SJCRH30 (cell line): ENCODE data around the gene NDUFC1. TPM values are rescaled to one million over a fixed set of nuclear protein-coding genes. Genes with fewer than 3 reads are reported as not detected.

Experiments
- DNase-seq, 2 experiments: peaks; one replicate each; pipeline ENCODE4 v3.0.0-alpha.2; 2015 to 2020
- H3K27ac ChIP-seq: fragments of 250-450 bp; sonication (Bioruptor Pico); 2 replicates; pipeline ENCODE4 v1.5.1; 2020; ENCODE audit warnings: mild to moderate bottlenecking, moderate library complexity
- H3K27me3 ChIP-seq: fragments of 250-450 bp; sonication (Bioruptor Pico); 2 replicates; pipeline ENCODE4 v1.5.1; 2020; ENCODE audit warnings: mild to moderate bottlenecking, moderate library complexity
- H3K36me3 ChIP-seq: fragments of 250-450 bp; sonication (Bioruptor Pico); 2 replicates; pipeline ENCODE4 v1.5.1; 2020; ENCODE audit warnings: mild to moderate bottlenecking, moderate library complexity
- H3K4me1 ChIP-seq: fragments of 250-450 bp; sonication (Bioruptor Pico); 2 replicates; pipeline ENCODE4 v1.5.1; 2020; ENCODE audit warnings: mild to moderate bottlenecking, moderate library complexity
- H3K4me3 ChIP-seq: fragments of 250-450 bp; sonication (Bioruptor Pico); 2 replicates; pipeline ENCODE4 v1.5.1; 2020; ENCODE audit warnings: mild to moderate bottlenecking, moderate library complexity
- H3K9me3 ChIP-seq: fragments of 250-450 bp; sonication (Bioruptor Pico); replicated peaks from 2 replicates; pipeline ENCODE4 v1.5.1; 2020; ENCODE audit warnings: mild to moderate bottlenecking, moderate library complexity
- total RNA-seq: library from RNA; depleted of rRNA; stranded (reverse); fragments of >200 nt; shearing (Covaris generic); gene quantifications from 2 replicates; pipeline ENCODE4 v1.2.3, GENCODE V29; 2014

The NDUFC1 gene
- total RNA-seq, 1 experiment from 2014 or later = 40.0 TPM

DNA sequence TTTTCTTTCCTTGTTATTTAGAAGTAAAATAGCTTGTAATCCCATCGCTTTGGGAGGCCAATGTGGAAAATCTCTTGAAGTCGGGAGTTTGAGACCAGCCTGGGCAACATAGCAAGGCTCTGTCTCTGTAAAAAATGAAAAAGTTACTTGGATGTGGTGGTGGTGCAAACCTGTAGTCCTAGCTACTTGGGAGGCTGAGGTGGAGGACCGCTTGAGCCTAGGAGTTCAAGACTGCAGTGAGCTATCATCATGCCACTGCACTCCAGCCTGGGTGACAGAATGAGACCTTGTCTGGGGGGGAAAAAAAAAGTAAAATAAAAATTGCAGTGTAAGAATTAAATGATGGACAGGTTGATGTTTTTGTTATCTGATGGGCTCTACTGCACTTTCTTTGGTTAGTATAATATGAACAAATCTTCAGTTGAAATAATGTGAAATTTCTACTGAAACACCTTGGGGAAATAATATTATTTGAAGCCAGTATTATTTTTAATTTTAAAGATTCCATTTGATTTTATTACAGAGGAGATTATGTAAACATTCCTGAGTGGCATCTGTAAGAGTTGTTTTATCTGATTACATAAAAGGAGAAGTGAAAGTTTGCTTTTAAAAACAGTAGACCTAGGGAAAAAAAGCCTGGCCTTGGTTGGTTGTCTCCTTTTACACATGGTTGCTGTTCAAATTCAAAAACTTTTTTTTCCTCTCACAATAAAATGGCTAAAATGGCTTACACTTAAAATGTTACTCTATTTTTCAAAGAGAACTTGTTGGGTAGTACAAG lies 10.5 kb upstream of the NDUFC1 start:
- Histone ChIP-seq H3K27ac (no peak overlapping the region), H3K4me1 (no peaks in the 10 kb centered on the region), H3K9me3 (no peaks in the 10 kb centered on the region), H3K27me3 (no peaks in the 10 kb centered on the region), H3K36me3 (peaks cover 12% of the 10 kb centered on the region), H3K4me3 (no peak overlapping the region)
- DNase-seq = no peak

- Histone ChIP-seq H3K4me1 (no peaks in the 10 kb centered on the region), H3K9me3 (no peaks in the 10 kb centered on the region), H3K36me3 (peaks cover 16% of the 10 kb centered on the region), H3K27me3 (no peaks in the 10 kb centered on the region), H3K4me3 (no peak overlapping the region), H3K27ac (no peak overlapping the region)
- no peak for DNase-seq
Observed at GRCh38 chr4:139311909-139312308, 9.6 kb upstream of the NDUFC1 start.

DNA sequence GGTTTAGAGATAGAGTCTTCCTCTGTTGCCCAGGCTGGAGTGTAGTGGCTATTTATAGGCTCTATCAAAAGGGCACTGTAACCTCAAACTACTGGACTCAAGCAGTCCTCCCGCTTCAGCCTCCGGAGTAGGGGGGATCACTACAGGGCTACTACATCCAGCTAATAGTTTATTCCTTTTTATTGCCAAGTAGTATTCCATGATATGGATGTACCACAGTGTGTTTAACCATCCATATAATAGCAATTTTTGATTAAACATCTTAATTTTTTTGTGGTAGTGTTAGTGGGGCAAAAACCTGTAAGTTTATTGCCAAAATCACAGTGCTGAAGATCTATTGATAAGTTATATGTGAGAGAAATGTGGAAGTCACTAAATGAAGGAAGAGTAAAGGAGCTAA lies 2.6 kb upstream of the NDUFC1 start:
- H3K27me3 ChIP-seq = no peaks in the 10 kb centered on the region
- no peak overlapping the region for H3K4me3 ChIP-seq
- H3K27ac ChIP-seq = no peak overlapping the region
- no peak for DNase-seq
- peaks cover 2% of the 10 kb centered on the region for H3K4me1 ChIP-seq
- H3K36me3 ChIP-seq = peaks cover 46% of the 10 kb centered on the region
- 0 out of 2 replicates have a peak, but pooled peaks cover 3% of the 10 kb centered on the region for H3K9me3 ChIP-seq

GRCh38 chr4:139301113-139301820 lies 1.0 kb downstream of the NDUFC1 start, which contains the start of gene NAA15:
Gene NAA15, plus strand, starts transcription at chr4:139301505. Its CDS starts 273 bp downstream, at chr4:139301778.
- Histone ChIP-seq H3K36me3 (peaks cover 25% of the 10 kb centered on the region), H3K4me3 (peak within 1 kb of the TSS; percentile 90), H3K27ac (peak within 1 kb of the TSS; percentile 92), H3K9me3 (0 out of 2 replicates have a peak, but pooled peaks cover 3% of the 10 kb centered on the region), H3K4me1 (peaks cover 10% of the 10 kb centered on the region), H3K27me3 (no peaks in the 10 kb centered on the region)
- DNase-seq = peak; percentile 97

DNA sequence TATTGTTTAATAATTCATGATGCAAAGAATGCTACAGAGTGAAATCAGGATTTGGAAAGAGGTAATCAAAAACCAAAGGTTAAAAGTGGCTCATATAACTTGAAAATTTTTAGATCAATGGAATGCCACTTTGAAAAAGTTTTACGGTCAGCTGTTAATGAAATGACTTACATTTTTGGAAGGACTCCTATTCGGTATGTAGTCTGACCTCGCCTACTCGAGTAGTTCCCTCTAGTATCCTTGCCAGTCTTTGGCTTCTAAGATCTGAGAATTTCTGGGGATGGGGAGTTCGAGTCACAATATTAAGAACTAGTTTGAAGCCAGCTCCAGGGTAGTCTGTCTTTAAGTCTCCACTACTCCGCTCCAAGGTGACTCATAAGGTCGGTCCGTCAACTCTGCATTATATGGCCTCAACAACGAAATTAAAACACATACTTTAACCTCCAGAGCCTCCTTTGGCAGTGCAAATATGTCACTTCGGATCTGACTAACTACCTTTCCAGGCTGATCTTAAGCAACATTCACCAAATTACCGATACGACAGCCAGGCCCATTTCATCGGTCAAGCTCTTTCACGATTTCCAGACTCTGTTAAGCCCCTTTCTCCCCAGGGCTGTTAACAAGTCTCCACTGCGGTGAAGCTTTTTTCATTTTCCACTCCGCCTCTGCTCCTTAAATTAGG lies 1.7 kb downstream of the NDUFC1 start:
- Histone ChIP-seq H3K36me3 (peaks cover 21% of the 10 kb centered on the region), H3K27ac (peak overlapping the region; percentile 92), H3K4me3 (peak overlapping the region; percentile 90), H3K27me3 (no peaks in the 10 kb centered on the region), H3K4me1 (peaks cover 14% of the 10 kb centered on the region), H3K9me3 (0 out of 2 replicates have a peak, but pooled peaks cover 3% of the 10 kb centered on the region)
- no peak for DNase-seq

- H3K27me3 ChIP-seq = no peaks in the 10 kb centered on the region
- no peaks in the 10 kb centered on the region for H3K9me3 ChIP-seq
- peak overlapping the region; percentile 90 for H3K4me3 ChIP-seq
- peaks cover 17% of the 10 kb centered on the region for H3K4me1 ChIP-seq
- peaks cover 12% of the 10 kb centered on the region for H3K36me3 ChIP-seq
- no peak for DNase-seq
- H3K27ac ChIP-seq = peak overlapping the region; percentile 92; the same call in 1 of the 2 replicates
Observed at GRCh38 chr4:139299536-139299935, 2.7 kb downstream of the NDUFC1 start.

GRCh38 chr4:139297001-139297410 lies 5.3 kb downstream of the NDUFC1 start:
- Histone ChIP-seq H3K9me3 (no peaks in the 10 kb centered on the region), H3K4me1 (peaks cover 17% of the 10 kb centered on the region), H3K36me3 (peaks cover 5% of the 10 kb centered on the region; the same call in 1 of the 2 replicates), H3K27me3 (no peaks in the 10 kb centered on the region), H3K27ac (no peak overlapping the region), H3K4me3 (no peak overlapping the region)
- DNase-seq = no peak

DNA sequence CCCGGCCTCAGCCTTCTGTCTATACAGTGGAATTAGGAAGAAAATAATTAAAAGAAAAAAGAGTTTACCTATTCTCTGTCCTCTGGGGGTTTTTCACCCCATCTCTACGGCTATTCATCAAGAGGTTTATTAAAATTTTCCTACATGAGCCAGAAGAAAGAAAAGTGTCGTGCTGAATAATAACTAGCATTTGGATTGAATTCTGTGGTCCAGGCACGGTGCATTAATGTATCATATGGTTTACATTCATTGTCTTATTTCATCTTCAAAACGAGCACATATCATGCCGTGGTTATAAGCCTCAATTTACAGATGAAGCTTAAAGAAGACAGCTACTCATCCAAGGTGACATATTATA lies 6.4 kb downstream of the NDUFC1 start:
- peaks cover 17% of the 10 kb centered on the region for H3K4me1 ChIP-seq
- H3K36me3 ChIP-seq = peaks cover 5% of the 10 kb centered on the region; the same call in 1 of the 2 replicates
- no peaks in the 10 kb centered on the region for H3K27me3 ChIP-seq
- H3K27ac ChIP-seq = peak overlapping the region; percentile 77; the same call in 1 of the 2 replicates
- no peaks in the 10 kb centered on the region for H3K9me3 ChIP-seq
- H3K4me3 ChIP-seq = peak overlapping the region; percentile 83
- no peak for DNase-seq

GRCh38 chr4:139295206-139295941 lies 6.9 kb downstream of the NDUFC1 start:
- DNase-seq = peak; percentile 93
- peak overlapping the region; percentile 83 for H3K4me3 ChIP-seq
- H3K9me3 ChIP-seq = no peaks in the 10 kb centered on the region
- H3K36me3 ChIP-seq = peaks cover 5% of the 10 kb centered on the region; the same call in 1 of the 2 replicates
- peak overlapping the region; percentile 77 for H3K27ac ChIP-seq
- no peaks in the 10 kb centered on the region for H3K27me3 ChIP-seq
- peaks cover 17% of the 10 kb centered on the region for H3K4me1 ChIP-seq

DNA sequence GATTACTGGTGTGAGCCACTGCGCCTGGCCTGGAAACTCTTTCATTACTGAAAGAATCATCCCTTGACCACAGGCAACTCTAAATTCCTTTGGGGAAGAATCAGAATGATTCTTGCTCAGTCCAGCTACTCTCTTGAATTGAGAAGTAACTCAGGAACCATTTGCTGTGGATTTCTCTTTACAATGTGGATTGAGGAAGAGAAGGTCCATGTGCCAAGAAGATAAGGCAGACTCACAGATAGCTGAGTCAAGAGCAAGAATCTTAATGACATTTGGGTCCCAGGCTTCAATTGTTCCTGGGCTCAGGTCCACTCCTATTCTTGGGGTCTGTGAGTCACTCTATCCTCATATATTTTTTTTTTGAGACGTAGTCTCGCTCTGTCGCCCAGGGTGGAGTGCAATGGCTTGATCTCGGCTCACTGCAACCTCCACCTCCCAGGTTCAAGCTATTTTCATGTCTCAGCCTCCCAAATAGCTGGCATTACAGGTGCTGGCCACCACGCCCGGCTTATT lies 16.0 kb downstream of the NDUFC1 start:
- Histone ChIP-seq H3K27ac (no peak overlapping the region), H3K4me3 (no peak overlapping the region), H3K27me3 (no peaks in the 10 kb centered on the region), H3K4me1 (peaks cover 8% of the 10 kb centered on the region), H3K9me3 (no peaks in the 10 kb centered on the region), H3K36me3 (0 out of 2 replicates have a peak, but pooled peaks cover 5% of the 10 kb centered on the region)
- no peak for DNase-seq

DNA sequence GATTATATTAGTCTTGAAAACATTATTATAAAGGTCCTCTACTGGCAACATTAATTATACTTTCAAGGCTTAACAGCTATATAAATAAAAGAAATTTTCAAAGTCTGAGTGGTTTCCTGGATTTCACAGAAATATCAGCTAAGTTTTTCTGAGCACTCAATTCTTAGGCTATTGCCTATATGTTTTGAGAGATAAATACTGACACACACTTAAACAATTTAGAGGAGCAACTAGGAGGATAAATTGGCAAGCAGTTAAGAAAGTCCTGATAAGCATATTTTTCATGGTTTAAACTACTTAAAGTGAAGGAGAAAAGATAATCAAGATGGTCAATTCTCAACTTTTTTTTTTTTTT lies 19.6 kb downstream of the NDUFC1 start:
- no peaks in the 10 kb centered on the region for H3K9me3 ChIP-seq
- peaks cover 10% of the 10 kb centered on the region for H3K4me1 ChIP-seq
- no peak overlapping the region for H3K4me3 ChIP-seq
- no peaks in the 10 kb centered on the region for H3K27me3 ChIP-seq
- DNase-seq = no peak
- no peak overlapping the region for H3K27ac ChIP-seq
- H3K36me3 ChIP-seq = no peaks in the 10 kb centered on the region

DNA sequence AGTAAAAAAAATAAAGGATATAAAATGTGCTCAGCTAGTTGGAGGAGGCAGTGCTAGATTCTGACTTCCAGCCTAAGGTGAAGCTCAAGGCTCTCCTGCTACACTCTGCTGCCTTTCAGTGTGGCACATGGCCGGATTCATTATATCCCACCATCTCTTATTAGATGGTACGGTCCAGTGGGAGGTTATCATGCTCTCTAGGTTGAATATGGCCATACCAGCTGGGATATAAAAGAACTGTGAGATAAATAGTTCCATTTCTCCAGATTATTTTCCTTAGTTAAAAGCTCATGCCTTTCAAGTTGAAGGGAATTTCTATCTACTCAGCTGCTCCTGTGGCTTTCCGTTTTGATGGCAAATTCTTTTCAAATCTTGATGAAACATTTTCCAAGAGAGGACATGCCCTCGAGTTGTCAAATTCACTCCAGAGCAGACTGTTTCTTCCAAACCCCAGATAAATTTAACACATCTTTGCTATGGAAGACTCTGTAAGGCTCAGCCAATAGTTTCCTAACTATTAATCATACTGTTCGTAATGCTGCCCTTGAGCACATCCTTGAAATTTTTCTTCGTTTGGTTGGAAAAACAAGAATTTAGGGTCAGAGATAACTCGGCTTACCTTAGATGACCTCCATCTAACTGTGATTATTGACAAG lies 20.1 kb downstream of the NDUFC1 start:
- DNase-seq = peak in 1 of 2 experiments; percentile 16
- Histone ChIP-seq H3K9me3 (no peaks in the 10 kb centered on the region), H3K4me1 (peaks cover 10% of the 10 kb centered on the region), H3K36me3 (no peaks in the 10 kb centered on the region), H3K27ac (no peak overlapping the region), H3K4me3 (no peak overlapping the region), H3K27me3 (no peaks in the 10 kb centered on the region)

GRCh38 chr4:139279760-139280620 lies 22.3 kb downstream of the NDUFC1 start, which contains the start of gene MGARP:
Gene MGARP, minus strand, starts transcription at chr4:139280225. Its CDS starts 67 bp downstream, at chr4:139280158.
- Histone ChIP-seq H3K36me3 (no peaks in the 10 kb centered on the region), H3K9me3 (no peaks in the 10 kb centered on the region), H3K27me3 (no peaks in the 10 kb centered on the region), H3K27ac (peak within 1 kb of the TSS; percentile 19; the same call in 1 of the 2 replicates), H3K4me3 (peak within 1 kb of the TSS; percentile 63), H3K4me1 (peaks cover 10% of the 10 kb centered on the region)
- DNase-seq = peak; percentile 82 to 84
